ENCODE measurements around the gene PIGO. TPM values are rescaled to one million over a fixed set of nuclear protein-coding genes. Genes with fewer than 3 reads are reported as not detected.
A peak's percentile ranks its signal among the peaks of the same experiment; 100 is the strongest.

PIGO gene
- total RNA-seq, 3 donors from 2014 or later: 15.4 to 24.9 (median 18.0) TPM

- no peak for TF ChIP-seq POLR2A (IDR thresholded peaks at IDR 0.05)
- no peak for TF ChIP-seq POLR2AphosphoS5 (IDR thresholded peaks at IDR 0.05)
- no peak for TF ChIP-seq CTCF (IDR thresholded peaks at IDR 0.05)
- no peaks in the 10 kb centered on the region for H3K9me3 ChIP-seq
- H3K27ac ChIP-seq: no peak overlapping the region
- intact Hi-C loops (cut with DNase I; ENCODE audit: low total_unique reads): no loop called here
- no peaks in the 10 kb centered on the region for H3K4me1 ChIP-seq
- H3K4me3 ChIP-seq: no peak overlapping the region
- no peak for DNase-seq (ENCODE audit: low spot score in 2 of 2)
- H3K27me3 ChIP-seq: no peaks in the 10 kb centered on the region
- H3K36me3 ChIP-seq: peaks cover 16% of the 10 kb centered on the region
Observed at GRCh38 chr9:35054185-35054835, 42.1 kb downstream of the PIGO start.

- Histone ChIP-seq H3K27ac (no peak overlapping the region), H3K36me3 (no peaks in the 10 kb centered on the region), H3K4me3 (no peak overlapping the region), H3K9me3 (no peaks in the 10 kb centered on the region), H3K27me3 (no peaks in the 10 kb centered on the region), H3K4me1 (no peaks in the 10 kb centered on the region)
- intact Hi-C loops (cut with DNase I; ENCODE audit: low total_unique reads): no loop called here
- TF ChIP-seq POLR2AphosphoS5 (IDR thresholded peaks at IDR 0.05): no peak
- peak in 2 of 3 donors; percentile 42 to 46 for TF ChIP-seq CTCF (IDR thresholded peaks at IDR 0.05)
- DNase-seq (ENCODE audit: low spot score in 2 of 2): no peak
Observed at GRCh38 chr9:35051069-35051967, 45.1 kb downstream of the PIGO start.

- no peaks in the 10 kb centered on the region for H3K9me3 ChIP-seq
- DNase-seq (ENCODE audit: low spot score in 2 of 2): no peak
- H3K27me3 ChIP-seq: no peaks in the 10 kb centered on the region
- intact Hi-C loops (cut with DNase I; ENCODE audit: low total_unique reads): loop anchor here (10.0 kb wide), 1 partner anchor 74 kb away; no protein-coding TSS in a partner anchor
- TF ChIP-seq POLR2AphosphoS5 (IDR thresholded peaks at IDR 0.05): no peak
- TF ChIP-seq CTCF (IDR thresholded peaks at IDR 0.05): no peak
- no peak for TF ChIP-seq POLR2A (IDR thresholded peaks at IDR 0.05)
- no peak overlapping the region for H3K4me3 ChIP-seq
- no peaks in the 10 kb centered on the region for H3K36me3 ChIP-seq
- H3K4me1 ChIP-seq: no peaks in the 10 kb centered on the region
- no peak overlapping the region for H3K27ac ChIP-seq
Observed at GRCh38 chr9:35048511-35048910, 47.9 kb downstream of the PIGO start.

GRCh38 chr9:35044071-35044470 lies 52.3 kb downstream of the PIGO start:
- H3K27ac ChIP-seq: no peak overlapping the region
- H3K36me3 ChIP-seq: no peaks in the 10 kb centered on the region
- intact Hi-C loops (cut with DNase I; ENCODE audit: low total_unique reads): loop anchor here (10.0 kb wide), 1 partner anchor 69 kb away; no protein-coding TSS in a partner anchor
- no peaks in the 10 kb centered on the region for H3K9me3 ChIP-seq
- H3K27me3 ChIP-seq: no peaks in the 10 kb centered on the region
- no peak for DNase-seq (ENCODE audit: low spot score in 2 of 2)
- no peaks in the 10 kb centered on the region for H3K4me1 ChIP-seq
- TF ChIP-seq CTCF (IDR thresholded peaks at IDR 0.05): no peak
- TF ChIP-seq POLR2A (IDR thresholded peaks at IDR 0.05): no peak
- no peak for TF ChIP-seq POLR2AphosphoS5 (IDR thresholded peaks at IDR 0.05)
- H3K4me3 ChIP-seq: no peak overlapping the region

All from breast epithelium (tissue), 4 donors.